SW480 (cell line): ENCODE measurements around the gene ZNF518A.
A peak's percentile ranks its signal among the peaks of the same experiment; 100 is the strongest.
"Not testable (repeated sequence)": the region's sequence is repeated elsewhere in the genome, so short reads cannot be mapped to it uniquely, and the experiment has no call there.

Experiments
- DNase-seq: peaks from one replicate; pipeline ENCODE4 v3.0.0-alpha.2; 2016; ENCODE audit warnings: low spot score

The ZNF518A gene

DNA sequence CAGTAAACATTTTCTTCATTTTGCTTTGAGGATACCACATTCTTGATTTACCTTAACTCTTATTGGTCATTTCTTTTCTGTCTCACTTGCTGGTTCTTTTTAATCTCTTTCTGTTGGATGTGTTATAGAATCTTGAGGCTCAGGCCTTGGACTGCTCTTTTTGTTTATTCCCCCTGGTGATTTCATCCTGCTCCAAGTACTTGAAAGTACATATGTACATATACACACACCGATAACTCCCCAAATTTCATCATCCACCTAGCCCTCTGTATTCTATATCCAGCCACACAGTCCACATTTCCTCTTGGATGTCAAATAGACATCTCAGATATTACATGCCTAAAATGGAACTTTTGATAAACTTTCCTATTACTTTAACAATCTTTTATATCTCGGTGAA lies 7.5 kb downstream of the ZNF518A start:
- no peak for DNase-seq

DNA sequence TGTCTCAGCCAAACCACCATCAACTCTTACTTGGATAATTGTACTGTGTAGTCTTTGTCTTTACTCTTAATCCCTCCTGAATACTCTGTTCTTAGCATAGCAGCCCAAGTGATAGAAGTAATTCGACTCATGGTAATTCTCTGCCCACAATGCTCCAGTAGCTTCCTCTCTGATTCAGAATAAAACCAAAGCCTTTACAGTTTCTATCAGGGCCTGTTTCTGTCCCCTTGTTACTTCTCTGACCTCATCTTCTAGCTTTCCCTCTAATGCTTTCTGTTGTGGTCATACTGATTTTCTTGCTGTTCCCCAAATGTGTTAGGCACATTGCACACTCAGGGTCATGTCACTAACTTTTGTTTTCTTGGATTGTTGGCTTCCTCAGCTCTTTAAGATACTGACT lies 8.0 kb downstream of the ZNF518A start:
- DNase-seq = no peak

DNA sequence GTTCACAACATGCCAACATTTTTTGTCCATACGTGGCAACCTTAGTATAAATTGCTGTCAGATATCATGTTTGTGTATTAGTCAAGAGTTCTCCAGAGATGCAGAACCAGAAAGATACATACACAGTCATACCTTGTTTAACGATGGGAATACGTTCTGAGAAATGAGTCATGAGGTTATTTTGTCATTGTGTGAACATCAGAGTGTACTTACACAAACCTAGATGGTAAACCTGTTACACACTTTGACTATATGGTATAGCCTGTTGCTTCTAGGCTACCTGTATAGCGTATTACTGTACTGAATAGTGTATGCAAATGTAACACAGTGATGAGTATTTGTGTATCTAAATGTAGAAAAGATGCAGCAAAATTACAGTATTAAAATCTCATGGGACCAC lies 22.3 kb downstream of the ZNF518A start:
- DNase-seq = no peak

DNA sequence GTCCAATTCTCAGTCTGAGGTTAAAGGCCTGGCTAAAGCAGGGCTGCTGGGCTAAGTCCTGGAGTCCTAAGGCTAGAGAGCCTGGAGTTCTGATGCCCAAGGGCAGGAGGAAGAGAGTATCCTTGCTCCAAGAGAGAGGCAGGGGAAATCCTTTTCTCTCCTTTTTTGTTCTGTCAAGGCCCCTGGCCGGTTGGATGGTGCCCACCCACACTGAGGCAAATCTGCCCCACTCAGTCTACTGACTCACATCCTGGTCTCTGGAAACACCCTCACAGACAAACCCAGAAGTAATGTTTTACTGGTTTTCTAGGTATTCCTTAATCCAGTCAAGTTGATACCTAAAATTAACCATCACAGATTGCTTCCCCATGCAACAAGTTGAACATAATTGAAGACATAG lies 23.0 kb downstream of the ZNF518A start:
- DNase-seq = no peak

DNA sequence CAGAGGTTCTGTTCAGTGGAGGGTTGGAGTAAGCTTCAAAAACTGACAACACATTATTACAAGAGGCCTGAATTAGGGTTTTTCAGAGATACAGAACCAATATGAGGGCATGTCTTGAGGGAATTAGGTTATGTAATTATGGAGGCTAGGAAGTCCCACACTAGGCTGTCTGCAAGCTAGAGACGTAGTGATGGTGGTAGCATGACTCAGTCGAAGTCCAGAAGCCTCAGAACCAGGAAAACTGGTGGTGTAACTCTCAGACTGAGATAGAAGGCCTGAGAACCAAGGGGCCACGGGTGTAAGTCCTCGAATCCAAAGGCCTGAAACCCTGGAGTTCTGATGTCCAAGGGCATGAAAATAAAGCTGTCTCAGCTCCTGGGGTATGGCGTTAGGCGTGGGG lies 35.6 kb downstream of the ZNF518A start:
- no peak for DNase-seq

DNA sequence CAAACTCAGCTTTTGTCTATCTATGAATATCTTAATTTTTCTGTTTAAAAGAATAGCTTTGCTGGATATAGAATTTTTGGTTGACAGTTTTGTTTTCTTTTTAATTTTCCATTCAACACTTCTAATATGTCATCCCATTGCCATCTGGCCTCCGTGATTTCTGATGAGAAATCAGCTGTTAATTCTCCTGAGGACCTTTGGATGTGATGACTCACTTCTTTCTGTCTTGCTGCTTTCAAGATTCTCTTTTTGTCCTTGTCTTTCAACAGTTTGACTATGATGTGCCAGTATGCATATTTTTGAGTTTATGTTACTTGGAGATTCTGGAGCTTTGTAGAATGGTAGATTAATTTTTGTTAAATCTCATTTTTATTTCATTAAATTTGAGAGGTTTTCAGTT lies 38.4 kb downstream of the ZNF518A start:
- no peak for DNase-seq

DNA sequence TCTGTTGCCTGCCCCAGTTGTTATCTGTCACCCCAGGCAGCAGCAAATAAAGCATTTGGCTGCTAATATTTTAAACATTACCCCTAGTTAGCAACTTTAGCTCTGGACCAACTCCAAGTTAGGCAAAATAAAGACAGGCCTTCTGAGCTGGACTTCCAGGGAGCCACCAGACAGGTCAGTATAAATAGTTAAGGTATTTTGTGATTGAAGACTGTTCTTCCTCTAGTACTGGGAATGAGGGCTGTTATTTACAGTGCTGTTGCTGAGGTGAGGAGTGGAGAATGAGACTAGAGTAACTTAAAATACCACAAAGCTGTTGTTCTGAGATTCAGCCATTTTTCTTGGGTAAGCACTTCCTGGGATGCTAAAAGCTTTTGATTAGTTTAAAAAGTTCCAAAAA lies 40.1 kb downstream of the ZNF518A start:
- DNase-seq = no peak

DNA sequence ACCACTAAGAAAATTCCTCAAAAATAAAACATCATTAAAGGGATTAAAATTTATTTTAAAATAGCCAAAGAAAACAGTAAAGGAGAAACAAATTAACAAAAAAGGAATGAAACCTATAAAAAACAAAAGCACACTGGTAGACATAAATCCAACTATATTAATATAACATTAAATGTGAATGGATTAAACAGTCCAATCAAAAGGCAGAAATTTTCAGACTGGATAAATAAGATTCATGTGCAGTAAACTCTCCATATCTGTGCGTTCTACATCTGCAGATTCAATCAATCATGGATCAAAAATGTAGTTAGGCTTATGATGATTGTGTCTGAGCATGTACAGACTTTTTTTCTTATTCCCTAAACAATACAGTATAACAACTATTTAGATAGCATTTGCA lies 42.6 kb downstream of the ZNF518A start:
- no peak for DNase-seq

DNA sequence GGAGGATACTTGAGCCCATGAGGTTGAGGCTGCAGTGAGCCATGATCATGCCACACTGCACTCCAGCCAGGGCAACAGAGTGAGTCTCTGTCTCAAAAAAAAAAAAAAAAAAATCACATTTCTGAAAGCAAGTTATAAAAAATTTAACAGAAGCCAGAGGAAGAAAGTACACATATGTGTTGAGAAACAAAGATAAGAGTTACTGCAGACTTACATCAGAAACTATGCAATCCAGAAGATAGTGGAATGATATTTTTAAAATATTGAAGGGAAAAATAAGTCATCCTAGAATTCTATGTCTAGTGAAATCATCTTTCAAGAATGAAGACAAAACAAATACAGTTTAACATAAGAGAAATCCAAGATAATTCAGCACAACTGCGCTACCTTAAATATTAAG lies 46.9 kb downstream of the ZNF518A start:
- peak; percentile 4 for DNase-seq

DNA sequence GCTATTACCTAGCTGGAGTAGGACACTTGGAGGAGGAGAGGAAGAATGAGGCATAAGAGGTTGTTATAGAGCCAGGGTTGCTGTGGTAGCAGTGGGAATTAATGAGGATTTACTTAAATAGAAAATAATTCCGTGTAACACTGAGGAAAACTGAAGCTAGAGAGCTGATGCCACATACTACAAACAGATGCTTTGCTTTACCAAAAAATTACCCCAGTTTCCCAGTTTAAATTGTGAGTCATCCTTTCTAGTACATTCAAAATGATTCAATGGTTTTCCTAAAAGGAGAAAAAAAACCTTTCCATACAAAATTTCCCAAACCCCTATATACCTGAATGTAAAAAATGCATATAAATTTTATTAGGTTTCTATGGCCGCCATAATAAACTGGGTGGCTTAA lies 58.3 kb downstream of the ZNF518A start:
- DNase-seq = no peak

DNA sequence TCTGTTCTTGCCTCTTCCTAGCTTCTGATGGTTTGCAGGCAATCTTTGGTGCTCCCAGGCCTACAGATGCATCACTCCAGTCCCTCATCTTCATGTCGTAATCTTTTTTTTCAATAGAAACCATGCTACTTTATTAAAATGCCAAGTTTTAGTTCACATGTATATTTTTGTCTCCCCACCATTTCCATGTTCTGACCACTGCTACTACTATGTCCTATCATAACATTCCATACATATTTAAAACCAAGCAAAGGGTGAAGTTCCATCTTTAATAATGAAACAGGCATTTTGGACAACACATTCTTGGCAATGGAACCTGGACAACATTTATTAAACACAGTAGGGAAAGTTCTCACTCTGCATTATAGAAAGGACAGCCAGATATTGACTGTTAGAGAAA lies 58.8 kb downstream of the ZNF518A start:
- DNase-seq = no peak

DNA sequence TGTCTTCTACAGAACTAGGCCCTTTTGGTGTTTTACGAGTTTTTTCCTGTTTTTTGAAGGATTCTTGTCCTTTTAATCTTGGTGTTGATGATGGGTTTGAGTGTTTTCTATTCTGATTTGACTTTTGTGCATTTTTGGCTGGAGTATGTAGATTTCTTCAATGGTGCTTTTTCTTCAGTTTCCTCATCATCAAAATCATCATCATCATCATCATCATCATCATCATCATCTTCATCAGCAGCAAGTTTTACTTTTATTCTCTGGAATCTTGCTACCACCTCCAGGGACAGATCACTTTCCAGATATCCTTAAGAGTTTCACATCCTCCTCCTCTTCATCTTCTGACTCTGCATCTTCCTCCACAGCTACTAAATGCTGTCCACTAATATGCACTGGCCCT lies 59.4 kb downstream of the ZNF518A start:
- not testable (repeated sequence) for DNase-seq

DNA sequence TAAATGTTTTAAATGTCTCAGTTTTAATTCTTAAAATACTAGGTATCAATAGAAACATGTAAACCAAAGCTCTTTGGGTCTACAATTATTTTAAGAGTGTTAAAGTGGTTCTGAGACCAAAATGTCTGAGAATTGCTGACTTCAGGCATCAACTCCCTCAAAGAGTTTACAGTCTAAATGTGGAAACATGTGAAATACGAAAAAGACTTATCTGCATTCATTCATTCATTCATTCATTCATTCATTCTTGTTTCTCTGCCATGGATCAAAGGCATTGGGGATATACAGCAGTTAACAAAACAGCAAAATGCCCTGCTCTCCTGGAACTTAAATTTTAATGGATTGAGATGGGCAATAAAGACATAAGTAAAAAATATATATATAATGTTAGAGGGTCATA lies 71.4 kb downstream of the ZNF518A start:
- no peak for DNase-seq

DNA sequence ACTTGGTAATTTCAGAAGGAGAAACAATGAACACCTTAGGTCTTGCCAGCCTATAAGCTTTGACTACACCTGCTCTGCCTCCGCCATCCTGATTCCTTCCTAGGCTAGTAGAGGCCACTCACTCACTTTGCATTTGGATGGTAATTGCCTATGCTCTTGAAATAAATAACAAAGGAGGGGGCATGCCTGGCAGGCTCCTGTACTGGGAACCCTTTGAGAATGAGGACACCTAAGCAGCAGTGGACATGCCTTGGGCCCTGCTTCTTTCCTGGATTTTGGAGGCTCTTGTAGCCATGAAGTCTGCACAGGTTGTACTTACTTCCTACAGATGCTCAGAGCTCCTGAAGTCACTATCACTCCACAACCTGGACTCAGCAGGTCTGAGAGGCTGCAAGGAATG lies 75.5 kb downstream of the ZNF518A start:
- no peak for DNase-seq

DNA sequence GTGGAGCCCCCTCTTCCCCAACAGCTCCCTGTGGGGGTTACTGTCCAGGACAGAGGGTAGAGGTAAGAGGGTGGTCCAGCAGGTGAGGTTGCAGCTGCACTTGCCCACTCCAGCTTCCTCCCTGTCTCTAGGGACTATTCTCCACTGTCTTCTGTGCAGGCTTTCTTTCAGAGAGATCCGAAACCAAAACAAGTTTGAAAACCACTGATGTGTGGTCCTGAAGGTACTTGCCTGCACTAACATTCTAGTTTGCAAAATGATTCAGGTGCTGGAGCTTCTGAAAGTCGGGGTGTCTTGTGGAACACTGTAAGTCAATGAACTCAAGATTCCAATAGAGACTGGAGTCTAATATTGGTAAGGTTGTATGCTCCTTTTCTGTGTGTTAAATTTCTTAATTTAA lies 78.2 kb downstream of the ZNF518A start:
- DNase-seq = no peak

DNA sequence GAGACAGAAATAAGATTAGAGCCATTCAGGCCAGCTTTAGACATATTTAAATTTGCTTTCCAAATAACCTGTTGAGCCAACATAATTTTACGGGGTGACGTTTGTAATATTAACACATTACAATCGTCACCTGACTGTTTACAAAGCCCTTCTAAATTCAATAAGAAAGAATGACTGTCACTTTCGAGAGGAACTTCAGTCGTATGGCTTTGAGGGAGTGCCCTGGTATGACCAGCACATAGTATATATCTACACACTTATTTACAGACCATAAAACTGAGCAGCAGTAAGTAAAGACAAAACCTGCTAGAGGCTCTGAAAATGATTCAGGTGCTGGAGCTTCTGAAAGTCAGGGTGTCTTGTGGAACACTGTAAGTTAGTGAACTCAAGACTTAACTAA lies 78.8 kb downstream of the ZNF518A start:
- DNase-seq = no peak

DNA sequence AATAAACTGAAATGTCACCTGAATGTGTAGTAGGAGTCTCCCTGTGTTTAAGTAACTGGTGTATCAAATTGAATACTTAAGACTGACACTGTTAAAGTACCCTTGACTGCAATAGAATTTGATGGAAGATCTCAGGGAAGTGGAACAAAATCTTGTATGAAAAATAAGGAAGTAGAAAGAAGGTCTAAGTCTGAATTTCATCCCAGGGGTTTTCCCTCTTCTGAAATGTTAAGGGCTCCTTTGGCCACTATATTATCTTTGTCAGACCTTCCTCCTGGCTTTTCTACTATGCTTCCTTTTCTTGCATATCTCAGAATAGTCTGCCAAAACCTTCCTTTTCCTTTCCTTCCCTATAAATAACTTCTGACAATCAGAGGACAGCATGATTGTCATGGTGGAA lies 81.7 kb downstream of the ZNF518A start:
- no peak for DNase-seq

DNA sequence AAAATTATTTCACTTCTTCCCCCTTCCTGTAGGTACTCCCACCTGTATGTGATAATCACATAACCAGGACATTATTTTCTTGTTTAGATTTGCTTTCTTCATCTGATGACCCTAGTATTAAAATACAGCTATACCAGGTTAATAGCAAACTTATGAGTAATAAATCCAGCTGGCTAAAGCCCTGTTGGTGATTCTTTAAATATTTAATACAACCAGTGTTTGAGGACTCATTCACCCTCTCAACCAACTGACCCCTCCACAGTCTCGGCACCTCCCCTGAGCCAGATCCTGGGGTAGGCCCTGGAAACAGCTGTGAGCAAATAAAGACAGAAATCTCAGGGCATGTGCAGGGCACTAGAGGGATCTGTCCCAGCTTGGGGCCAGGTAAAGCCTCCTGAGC lies 82.8 kb downstream of the ZNF518A start:
- DNase-seq = no peak
